SK-N-SH (cell line): ENCODE results near the gene KCNT1. TPM values are rescaled to one million over a fixed set of nuclear protein-coding genes. Genes with fewer than 3 reads are reported as not detected.

Experiments
- CTCF ChIA-PET: fragments of 300-600, 350-600 bp; formaldehyde crosslinking; extraction: SDS; loops from one replicate; lab custom pipeline; 2021; lab: Yijun Ruan, JAX
- POLR2A ChIA-PET: fragments of 350-600 bp; sonication (Branson Sonifier 250); formaldehyde crosslinking; extraction: SDS; loops from one replicate; lab custom pipeline; 2020; ENCODE audit warnings: antibody characterized with exemption, inconsistent platforms; lab: Yijun Ruan, JAX
- DNase-seq: peaks from one replicate; pipeline ENCODE4 v3.0.0; 2012
- H2AFZ ChIP-seq: fragments of 200-600 bp; sonication (generic); 2 replicates; pipeline ENCODE4 v1.8.1; 2016; ENCODE audit warnings: antibody characterized with exemption, mild to moderate bottlenecking, low read depth
- H3F3A ChIP-seq: fragments of 200-600 bp; sonication (generic); replicated peaks from 2 replicates; pipeline ENCODE3; 2016; ENCODE audit warnings: antibody characterized with exemption, mild to moderate bottlenecking; ENCODE audit not compliant: insufficient read depth
- H3K27ac ChIP-seq, 2 experiments: fragments of 200-500 bp in 1 of 2; fragments of 200-600 bp in 1 of 2; sonication (Bioruptor generic) in 1 of 2; sonication (generic), shearing (Covaris generic) in 1 of 2; 2 replicates each; pipeline versions ENCODE4 v1.5.1 to v1.6.1; 2014 to 2016; ENCODE audit warnings: low read depth in 2 of 2, inconsistent platforms in 1 of 2, low read length in 1 of 2, mild to moderate bottlenecking in 1 of 2, mixed read lengths in 1 of 2
- H3K27me3 ChIP-seq: fragments of 200-600 bp; sonication (generic), shearing (Covaris generic); 2 replicates; pipeline ENCODE4 v1.6.1; 2016; ENCODE audit warnings: mixed run types; ENCODE audit not compliant: insufficient read depth
- H3K36me3 ChIP-seq, 2 experiments: fragments of 200-500 bp in 1 of 2; fragments of 200-600 bp in 1 of 2; sonication (Bioruptor generic) in 1 of 2; sonication (generic) in 1 of 2; replicated peaks in 1 of 2; 2 replicates each; pipeline versions ENCODE3 to v1.5.1; 2014 to 2016; ENCODE audit warnings: low read length in 1 of 2, mild to moderate bottlenecking in 1 of 2; ENCODE audit not compliant: insufficient read depth in 2 of 2, control insufficient read depth in 1 of 2
- H3K4me1 ChIP-seq, 2 experiments: fragments of 200-500 bp in 1 of 2; fragments of 200-600 bp in 1 of 2; sonication (Bioruptor generic) in 1 of 2; sonication (generic), shearing (Covaris generic) in 1 of 2; 2 replicates each; pipeline versions ENCODE4 v1.5.1 to v1.6.1; 2014 to 2016; ENCODE audit warnings: low read depth in 1 of 2, low read length in 1 of 2, mixed run types in 1 of 2; ENCODE audit not compliant: insufficient read depth in 2 of 2, control insufficient read depth in 1 of 2
- H3K4me2 ChIP-seq: fragments of 200-600 bp; sonication (generic), shearing (Covaris generic); 2 replicates; pipeline ENCODE4 v1.6.1; 2017; ENCODE audit warnings: mixed run types
- H3K4me3 ChIP-seq, 2 experiments: fragments of 200-500 bp in 1 of 2; fragments of 200-600 bp in 1 of 2; sonication (Bioruptor generic) in 1 of 2; sonication (generic), shearing (Covaris generic) in 1 of 2; 2 replicates each; pipeline versions ENCODE4 v1.5.1 to v1.8.1; 2014 to 2016; ENCODE audit warnings: low read depth in 2 of 2, inconsistent platforms in 1 of 2, low read length in 1 of 2, mild to moderate bottlenecking in 1 of 2, mixed read lengths in 1 of 2, moderate library complexity in 1 of 2
- H3K79me2 ChIP-seq: fragments of 200-600 bp; sonication (generic); 2 replicates; pipeline ENCODE4 v1.8.1; 2017; ENCODE audit warnings: mild to moderate bottlenecking; ENCODE audit not compliant: insufficient read depth
- H3K9ac ChIP-seq: fragments of 200-600 bp; sonication (generic); 2 replicates; pipeline ENCODE4 v1.6.1; 2017; ENCODE audit warnings: mixed run types
- H3K9me2 ChIP-seq: fragments of 200-600 bp; sonication (generic); 2 replicates; pipeline ENCODE4 v1.6.1; 2017; ENCODE audit warnings: mixed run types
- H3K9me3 ChIP-seq: fragments of 200-600 bp; sonication (generic); 2 replicates; pipeline ENCODE4 v1.6.1; 2017; ENCODE audit warnings: mixed run types, mild to moderate bottlenecking, moderate library complexity
- H4K20me1 ChIP-seq: fragments of 200-600 bp; sonication (generic); 2 replicates; pipeline ENCODE4 v1.6.1; 2017; ENCODE audit warnings: mild to moderate bottlenecking, mixed run types; ENCODE audit not compliant: insufficient read depth
- CTCF ChIP-seq: fragments of 200-600 bp; sonication (generic); IDR thresholded peaks from 2 replicates; pipeline ENCODE4 v1.6.1; 2017; ENCODE audit warnings: antibody characterized with exemption, mild to moderate bottlenecking, moderate library complexity
- MEF2A ChIP-seq: IDR thresholded peaks from 2 replicates; pipeline ENCODE4 v1.4.0; 2012; ENCODE audit warnings: low read depth, borderline replicate concordance
- MXI1 ChIP-seq: IDR thresholded peaks from 2 replicates; pipeline ENCODE4 v1.6.1; 2012; ENCODE audit warnings: mild to moderate bottlenecking, low read depth, low read length, improper control_type of control experiment
- RAD21 ChIP-seq: IDR thresholded peaks from 2 replicates; pipeline ENCODE4 v1.6.1; 2012; ENCODE audit warnings: mild to moderate bottlenecking, low read length
- SMC3 ChIP-seq: IDR thresholded peaks from 2 replicates; pipeline ENCODE4 v1.6.1; 2012; ENCODE audit warnings: low read depth, low read length, improper control_type of control experiment
- USF2 ChIP-seq: fragments of 150-350 bp; IDR thresholded peaks from 2 replicates; pipeline ENCODE4 v1.6.1; 2017; ENCODE audit warnings: antibody characterized with exemption, low read length, low read depth, borderline replicate concordance
- whole genome bisulfite sequencing: methylation state at CpG from one replicate; pipeline ENCODE4 v1.1.6; 2017; ENCODE audit warnings: low lambda C conversion rate; 5-methylcytosine and 5-hydroxymethylcytosine counted together
- polyA plus RNA-seq, 3 experiments: library from polyadenylated mRNA; depleted of rRNA; stranded (reverse); fragments of >200 nt; gene quantifications; 2 replicates each; pipeline ENCODE4 v1.2.3, GENCODE V29; 2012
- TF ChIP-seq, protein P1 (sequence below): IDR thresholded peaks from 2 replicates; pipeline ENCODE4 v1.6.1; 2012; ENCODE audit warnings: mild to moderate bottlenecking, low read depth, low read length, moderate library complexity
- TF ChIP-seq, protein P2 (sequence below): IDR thresholded peaks from 2 replicates; pipeline ENCODE4 v1.4.0; 2012; ENCODE audit warnings: low read depth, borderline replicate concordance
- TF ChIP-seq, protein P3 (sequence below): IDR thresholded peaks from 2 replicates; pipeline ENCODE4; 2012

The KCNT1 gene
- 0.08 and 0.26 TPM in 2 replicates for polyA plus RNA-seq (2012; rRNA removed)
- polyA plus RNA-seq (2012; cell fraction: cytosol; rRNA removed), result 0.15 and 0.31 TPM in 2 replicates
- 0.89 and 1.3 TPM in 2 replicates for polyA plus RNA-seq (2012; cell fraction: nucleus; rRNA removed)

DNA sequence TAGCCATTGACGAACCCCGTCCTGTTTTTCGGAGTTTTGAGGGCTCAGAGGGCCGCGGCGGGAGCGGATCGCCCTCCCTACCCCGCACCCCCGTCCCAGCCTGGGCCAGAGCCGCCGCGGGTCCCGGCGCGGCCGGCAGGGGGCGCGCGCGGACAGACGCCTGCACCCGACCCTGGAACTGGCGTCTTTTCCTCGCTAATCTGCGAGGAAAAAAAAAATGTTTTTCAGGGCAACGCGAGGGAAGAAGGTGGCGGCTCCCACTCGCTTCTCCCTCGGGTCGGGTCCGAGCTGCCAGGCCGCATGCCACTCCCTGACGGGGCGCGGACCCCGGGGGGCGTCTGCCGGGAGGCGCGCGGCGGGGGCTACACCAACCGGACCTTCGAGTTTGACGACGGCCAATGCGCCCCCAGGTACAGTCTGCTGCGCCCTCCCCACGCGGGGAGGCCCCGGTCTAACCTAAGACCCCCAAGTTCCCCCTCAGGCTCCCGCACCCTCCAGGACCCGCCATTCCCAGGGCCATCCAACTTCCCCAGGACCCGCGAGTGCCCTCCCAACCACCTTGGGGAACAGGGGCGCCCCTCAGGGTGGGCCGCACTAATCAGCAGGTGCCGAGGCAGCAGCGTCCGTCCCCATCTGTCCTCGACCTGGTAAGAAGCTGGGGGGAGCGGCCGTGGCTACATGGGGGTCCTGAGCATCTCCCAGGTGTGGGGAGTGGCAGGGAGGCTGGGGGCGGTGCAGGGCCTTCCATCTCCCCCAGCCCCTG, at the start of gene KCNT1:
Gene KCNT1 (plus strand): TSS at position 227 of the 763 bp plus-strand sequence. CDS start 74 bp downstream, at position 301.
- TF ChIP-seq, protein P1, sequence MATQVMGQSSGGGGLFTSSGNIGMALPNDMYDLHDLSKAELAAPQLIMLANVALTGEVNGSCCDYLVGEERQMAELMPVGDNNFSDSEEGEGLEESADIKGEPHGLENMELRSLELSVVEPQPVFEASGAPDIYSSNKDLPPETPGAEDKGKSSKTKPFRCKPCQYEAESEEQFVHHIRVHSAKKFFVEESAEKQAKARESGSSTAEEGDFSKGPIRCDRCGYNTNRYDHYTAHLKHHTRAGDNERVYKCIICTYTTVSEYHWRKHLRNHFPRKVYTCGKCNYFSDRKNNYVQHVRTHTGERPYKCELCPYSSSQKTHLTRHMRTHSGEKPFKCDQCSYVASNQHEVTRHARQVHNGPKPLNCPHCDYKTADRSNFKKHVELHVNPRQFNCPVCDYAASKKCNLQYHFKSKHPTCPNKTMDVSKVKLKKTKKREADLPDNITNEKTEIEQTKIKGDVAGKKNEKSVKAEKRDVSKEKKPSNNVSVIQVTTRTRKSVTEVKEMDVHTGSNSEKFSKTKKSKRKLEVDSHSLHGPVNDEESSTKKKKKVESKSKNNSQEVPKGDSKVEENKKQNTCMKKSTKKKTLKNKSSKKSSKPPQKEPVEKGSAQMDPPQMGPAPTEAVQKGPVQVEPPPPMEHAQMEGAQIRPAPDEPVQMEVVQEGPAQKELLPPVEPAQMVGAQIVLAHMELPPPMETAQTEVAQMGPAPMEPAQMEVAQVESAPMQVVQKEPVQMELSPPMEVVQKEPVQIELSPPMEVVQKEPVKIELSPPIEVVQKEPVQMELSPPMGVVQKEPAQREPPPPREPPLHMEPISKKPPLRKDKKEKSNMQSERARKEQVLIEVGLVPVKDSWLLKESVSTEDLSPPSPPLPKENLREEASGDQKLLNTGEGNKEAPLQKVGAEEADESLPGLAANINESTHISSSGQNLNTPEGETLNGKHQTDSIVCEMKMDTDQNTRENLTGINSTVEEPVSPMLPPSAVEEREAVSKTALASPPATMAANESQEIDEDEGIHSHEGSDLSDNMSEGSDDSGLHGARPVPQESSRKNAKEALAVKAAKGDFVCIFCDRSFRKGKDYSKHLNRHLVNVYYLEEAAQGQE, result no peak
- TF ChIP-seq SMC3 (peak; percentile 33; the same call in 1 of the 2 replicates), CTCF (peak; percentile 66), RAD21 (peak; percentile 68)
- CTCF ChIA-PET, result interaction anchor here (0.6 to 4.3 kb wide), 22 partner anchors 9 to 252 kb away, joined by 3 to 32 read pairs (median 4); no protein-coding TSS in a partner anchor
- Histone ChIP-seq H2AFZ (no peak within 1 kb of the TSS), H3K4me1 (peaks cover 0 to 30% of the 10 kb centered on the region in 2 experiments; a peak in 1 of 4 replicates), H3K4me2 (peak within 1 kb of the TSS; percentile 37; the same call in 1 of the 2 replicates), H3K27ac (no peak within 1 kb of the TSS; a peak in 1 of 4 replicates), H3K9me2 (no peaks in the 10 kb centered on the region), H3K79me2 (no peaks in the 10 kb centered on the region), H4K20me1 (no peaks in the 10 kb centered on the region), H3F3A (no peaks in the 10 kb centered on the region), H3K9me3 (no peaks in the 10 kb centered on the region), H3K36me3 (no peaks in the 10 kb centered on the region), H3K4me3 (peak within 1 kb of the TSS in 1 of 2 experiments; percentile 30; a peak in 2 of 4 replicates), H3K27me3 (no peaks in the 10 kb centered on the region), H3K9ac (no peak within 1 kb of the TSS)
- POLR2A ChIA-PET, result no interaction called here
- WGBS, result 54% methylated on average over 5 of the region's 66 CpGs
- DNase-seq, result peak; percentile 99

GRCh38 chr9:135655317-135655716, 46.7 kb upstream of the KCNT1 start:
- Histone ChIP-seq H2AFZ (no peak overlapping the region), H3K9me2 (no peaks in the 10 kb centered on the region), H3K4me2 (no peak overlapping the region), H3K27me3 (no peaks in the 10 kb centered on the region), H3K27ac (no peak overlapping the region), H3K9me3 (no peaks in the 10 kb centered on the region), H3K36me3 (no peaks in the 10 kb centered on the region), H3K9ac (no peak overlapping the region), H3F3A (no peaks in the 10 kb centered on the region), H4K20me1 (no peaks in the 10 kb centered on the region), H3K4me3 (no peak overlapping the region), H3K4me1 (no peaks in the 10 kb centered on the region; a peak in 1 of 4 replicates), H3K79me2 (no peaks in the 10 kb centered on the region)
- CTCF ChIA-PET, result no interaction called here
- POLR2A ChIA-PET, result no interaction called here
- no CpG with 5 or more reads among the region's 8 CpGs for WGBS
- peak; percentile 34 for DNase-seq
- TF ChIP-seq MEF2A (no peak), USF2 (no peak), MXI1 (no peak)
- TF ChIP-seq, protein P2, sequence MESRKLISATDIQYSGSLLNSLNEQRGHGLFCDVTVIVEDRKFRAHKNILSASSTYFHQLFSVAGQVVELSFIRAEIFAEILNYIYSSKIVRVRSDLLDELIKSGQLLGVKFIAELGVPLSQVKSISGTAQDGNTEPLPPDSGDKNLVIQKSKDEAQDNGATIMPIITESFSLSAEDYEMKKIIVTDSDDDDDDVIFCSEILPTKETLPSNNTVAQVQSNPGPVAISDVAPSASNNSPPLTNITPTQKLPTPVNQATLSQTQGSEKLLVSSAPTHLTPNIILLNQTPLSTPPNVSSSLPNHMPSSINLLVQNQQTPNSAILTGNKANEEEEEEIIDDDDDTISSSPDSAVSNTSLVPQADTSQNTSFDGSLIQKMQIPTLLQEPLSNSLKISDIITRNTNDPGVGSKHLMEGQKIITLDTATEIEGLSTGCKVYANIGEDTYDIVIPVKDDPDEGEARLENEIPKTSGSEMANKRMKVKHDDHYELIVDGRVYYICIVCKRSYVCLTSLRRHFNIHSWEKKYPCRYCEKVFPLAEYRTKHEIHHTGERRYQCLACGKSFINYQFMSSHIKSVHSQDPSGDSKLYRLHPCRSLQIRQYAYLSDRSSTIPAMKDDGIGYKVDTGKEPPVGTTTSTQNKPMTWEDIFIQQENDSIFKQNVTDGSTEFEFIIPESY, result no peak
- TF ChIP-seq, protein P1, result no peak
- TF ChIP-seq, protein P3, sequence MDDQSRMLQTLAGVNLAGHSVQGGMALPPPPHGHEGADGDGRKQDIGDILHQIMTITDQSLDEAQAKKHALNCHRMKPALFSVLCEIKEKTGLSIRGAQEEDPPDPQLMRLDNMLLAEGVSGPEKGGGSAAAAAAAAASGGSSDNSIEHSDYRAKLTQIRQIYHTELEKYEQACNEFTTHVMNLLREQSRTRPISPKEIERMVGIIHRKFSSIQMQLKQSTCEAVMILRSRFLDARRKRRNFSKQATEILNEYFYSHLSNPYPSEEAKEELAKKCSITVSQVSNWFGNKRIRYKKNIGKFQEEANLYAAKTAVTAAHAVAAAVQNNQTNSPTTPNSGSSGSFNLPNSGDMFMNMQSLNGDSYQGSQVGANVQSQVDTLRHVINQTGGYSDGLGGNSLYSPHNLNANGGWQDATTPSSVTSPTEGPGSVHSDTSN, result no peak
